NOMO-1 treated with dmso at 0.1 percent for 144 hours (cell line): ENCODE data around the gene MCTP1.
A peak's percentile ranks its signal among the peaks of the same experiment; 100 is the strongest.
"Not testable (repeated sequence)": the region's sequence is repeated elsewhere in the genome, so short reads cannot be mapped to it uniquely, and the experiment has no call there.

ENCODE experiments used
- DNase-seq: peaks from one replicate; lab custom pipeline; 2025; ENCODE audit not compliant: unreplicated experiment; lab: John Stamatoyannopoulos, UW

Gene MCTP1

DNA sequence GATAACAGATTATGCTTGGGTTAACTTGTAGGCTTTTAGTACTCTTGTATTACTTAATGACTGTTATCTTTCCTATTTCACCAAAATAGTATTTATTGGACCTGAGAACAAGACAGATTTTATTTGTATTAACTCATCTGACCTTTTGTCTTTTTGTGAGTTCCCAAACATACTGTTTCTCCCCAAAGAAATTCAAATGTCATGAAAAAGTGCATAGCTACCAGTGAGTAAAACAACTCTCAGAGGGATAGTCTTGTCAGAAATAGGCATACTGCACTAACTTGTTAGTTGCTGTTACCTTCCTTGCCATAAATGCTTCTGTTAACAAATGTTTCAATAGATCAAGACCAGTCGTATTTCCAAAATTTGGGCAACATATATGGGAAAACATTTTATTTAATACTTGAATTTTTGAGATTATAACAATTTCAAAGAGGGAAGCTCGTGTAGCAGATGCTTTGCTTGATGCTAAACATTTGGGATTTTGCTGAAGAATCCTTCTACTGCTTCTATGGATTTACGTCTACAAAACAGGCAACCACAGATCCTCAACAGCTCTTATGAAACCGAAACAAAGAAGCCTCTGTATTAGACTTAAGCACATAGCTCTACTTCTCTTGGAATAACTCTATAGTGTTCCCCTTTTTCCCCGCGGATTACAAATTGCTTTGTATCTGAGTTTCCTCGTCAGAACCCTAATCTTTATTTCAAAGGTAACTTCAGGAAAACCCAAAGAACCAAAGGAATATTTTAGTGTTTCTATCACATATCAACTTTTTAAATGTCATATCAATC, 248.8 kb downstream of the MCTP1 start:
- no peak for DNase-seq

DNA sequence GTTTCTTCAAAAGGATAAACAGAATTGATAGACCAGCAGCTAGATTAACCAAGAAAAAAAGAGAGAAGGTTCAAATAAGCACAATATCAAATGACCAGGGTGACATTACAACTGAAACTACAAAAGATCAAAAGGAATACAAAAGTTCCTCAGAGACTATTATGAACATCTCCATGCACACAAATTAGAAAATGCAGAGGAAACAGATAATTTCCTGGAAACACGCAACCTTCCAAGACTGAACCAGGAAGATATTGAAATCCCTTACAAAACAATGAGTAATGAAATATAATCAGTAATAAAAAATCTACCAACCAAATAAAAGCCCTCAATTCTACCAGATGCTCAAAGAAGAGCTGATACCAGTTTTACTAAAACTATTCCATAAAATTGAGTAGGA, 252.1 kb downstream of the MCTP1 start:
- no peak for DNase-seq

GRCh38 chr5:95029569-95030366, 255.1 kb downstream of the MCTP1 start:
- DNase-seq = no peak

DNA sequence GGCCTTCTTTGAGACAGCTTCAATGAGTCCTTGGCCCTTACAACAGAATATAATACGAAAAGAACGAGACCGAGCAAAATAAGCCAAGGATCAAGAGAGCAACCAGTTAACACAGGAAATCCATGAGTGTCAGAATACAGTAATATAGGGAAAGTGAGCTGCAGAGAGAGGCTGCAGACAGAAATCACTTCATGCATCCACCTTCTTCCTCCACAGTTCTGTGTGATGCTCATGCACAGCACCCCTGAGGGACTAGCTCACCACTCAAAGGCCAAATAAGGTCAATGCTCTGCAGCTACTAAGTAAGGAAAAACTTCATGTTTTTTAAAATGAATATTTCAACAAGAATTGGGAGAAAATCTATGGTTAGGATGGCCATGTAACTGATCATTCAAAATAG, 257.1 kb downstream of the MCTP1 start:
- DNase-seq = no peak

DNA sequence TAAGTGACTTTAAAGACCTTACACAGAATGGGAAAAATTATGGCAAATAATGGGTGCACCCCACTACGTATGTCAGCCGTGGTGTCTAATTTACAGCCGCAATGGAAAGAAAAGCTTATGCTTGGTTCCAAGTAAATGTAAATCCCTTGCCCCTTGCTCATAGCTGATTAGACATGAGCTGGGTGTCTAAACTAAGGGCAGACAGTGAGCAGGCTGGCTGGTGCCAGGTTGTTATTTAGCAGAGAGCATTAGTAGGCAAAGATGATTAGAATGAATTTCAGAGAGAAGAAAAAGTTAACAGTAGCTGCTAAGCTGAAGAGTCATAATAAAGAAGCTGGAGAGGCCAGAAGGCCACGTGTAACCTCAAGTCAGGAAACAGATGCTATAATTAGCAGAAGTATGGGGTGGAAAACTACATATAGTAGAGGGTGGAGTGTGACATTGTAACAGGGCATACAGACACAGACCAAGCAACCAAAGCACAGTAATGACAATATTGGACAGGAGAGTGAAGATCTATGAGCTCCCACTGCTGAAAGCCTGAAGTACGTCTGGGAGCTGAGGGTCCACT, 257.7 kb downstream of the MCTP1 start:
- peak; percentile 73 for DNase-seq

DNA sequence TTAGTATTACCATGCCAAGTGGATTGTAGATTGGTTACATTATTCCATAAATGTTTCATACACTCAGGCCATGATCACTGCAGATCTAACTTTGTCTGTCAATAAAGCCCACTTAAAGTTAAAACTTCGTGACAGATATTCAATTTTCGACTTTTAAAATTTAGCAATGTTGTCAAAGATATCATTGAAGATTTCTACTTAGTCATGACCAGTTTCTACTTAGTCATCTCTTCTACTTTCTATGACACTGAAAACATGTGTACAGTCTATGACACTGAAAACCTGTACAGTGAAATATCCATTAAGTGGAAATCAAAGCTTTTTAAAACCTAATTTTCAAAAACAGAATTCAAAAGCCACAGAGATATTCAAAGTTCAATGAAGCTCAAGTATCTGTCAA, 258.2 kb downstream of the MCTP1 start:
- no peak for DNase-seq

DNA sequence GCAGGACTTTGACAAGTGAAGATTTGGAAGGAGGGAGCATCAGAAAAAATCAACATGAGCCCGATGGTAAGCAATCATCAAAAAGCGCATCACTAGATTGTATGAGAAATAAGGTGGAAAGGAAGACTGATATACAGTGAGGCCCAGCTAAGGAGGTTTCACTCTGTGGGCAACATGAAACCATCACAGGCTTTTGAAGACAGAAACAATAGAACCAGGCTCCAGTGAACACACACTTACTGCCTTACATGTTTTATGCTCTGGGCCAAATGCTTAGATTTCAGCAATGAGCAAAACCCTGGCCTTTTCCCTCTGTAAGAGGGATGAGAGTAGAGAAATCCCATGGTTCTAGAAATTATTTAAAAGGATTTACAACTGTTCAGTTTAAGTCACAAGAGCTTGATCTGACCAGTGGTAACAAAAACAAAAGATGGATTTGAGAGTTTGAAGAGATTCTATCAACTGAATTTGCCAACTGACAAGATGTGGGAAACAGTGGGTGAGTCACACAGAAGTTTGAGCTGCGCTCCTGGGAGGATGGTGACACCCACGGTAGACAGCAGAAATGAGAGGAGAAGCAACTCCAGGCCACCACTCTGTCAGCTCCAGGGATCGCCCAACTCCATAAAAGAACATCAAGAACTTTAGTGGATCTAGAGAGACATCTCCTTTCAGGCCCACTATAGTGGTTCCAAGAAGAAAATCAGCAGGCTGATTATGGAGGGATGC, 261.8 kb downstream of the MCTP1 start:
- DNase-seq = peak; percentile 63

GRCh38 chr5:95020345-95020744, 264.5 kb downstream of the MCTP1 start:
- DNase-seq = no peak

DNA sequence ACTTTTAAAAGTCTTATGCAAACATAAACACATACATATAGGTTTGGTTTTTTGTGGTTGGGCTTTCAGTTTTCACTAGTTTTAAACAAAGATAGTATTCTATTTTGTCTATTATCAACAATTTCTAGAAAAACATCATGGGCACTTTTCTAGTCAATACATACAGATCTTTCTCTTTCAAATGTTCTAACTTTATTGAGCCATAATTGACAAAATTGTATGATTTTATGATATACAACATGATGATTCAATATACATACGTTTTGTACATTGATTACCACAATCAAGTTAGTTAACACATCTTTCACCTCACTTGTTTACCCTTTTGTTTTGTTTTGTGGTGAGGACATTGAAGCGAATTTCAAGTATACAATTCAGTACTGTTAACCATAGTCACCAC, 265.9 kb downstream of the MCTP1 start:
- no peak for DNase-seq

DNA sequence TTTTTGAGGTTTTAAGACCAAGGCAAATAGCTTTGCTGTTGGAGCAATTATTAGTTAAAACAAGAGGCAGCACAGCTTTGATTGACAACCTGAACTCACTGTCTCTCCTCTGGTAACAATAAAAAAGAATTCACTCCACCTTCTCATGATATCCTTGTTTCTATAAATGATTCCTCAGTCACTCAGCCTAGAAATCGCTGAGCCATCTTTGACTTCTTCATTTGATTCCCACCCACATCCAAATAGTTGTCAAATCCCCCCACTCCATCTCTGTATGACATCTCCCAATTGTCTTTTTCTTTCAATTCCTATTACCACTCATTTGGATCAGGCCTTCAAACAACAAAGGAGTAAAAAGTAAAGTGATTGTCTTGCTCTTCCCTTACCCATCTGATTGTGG, 266.4 kb downstream of the MCTP1 start:
- no peak for DNase-seq

- no peak for DNase-seq
Observed at GRCh38 chr5:95009812-95010211, 275.1 kb downstream of the MCTP1 start.

- DNase-seq = peak; percentile 9
Observed at GRCh38 chr5:95007921-95008597, 276.8 kb downstream of the MCTP1 start.

- DNase-seq = no peak
Observed at GRCh38 chr5:95005811-95006210, 279.1 kb downstream of the MCTP1 start.

DNA sequence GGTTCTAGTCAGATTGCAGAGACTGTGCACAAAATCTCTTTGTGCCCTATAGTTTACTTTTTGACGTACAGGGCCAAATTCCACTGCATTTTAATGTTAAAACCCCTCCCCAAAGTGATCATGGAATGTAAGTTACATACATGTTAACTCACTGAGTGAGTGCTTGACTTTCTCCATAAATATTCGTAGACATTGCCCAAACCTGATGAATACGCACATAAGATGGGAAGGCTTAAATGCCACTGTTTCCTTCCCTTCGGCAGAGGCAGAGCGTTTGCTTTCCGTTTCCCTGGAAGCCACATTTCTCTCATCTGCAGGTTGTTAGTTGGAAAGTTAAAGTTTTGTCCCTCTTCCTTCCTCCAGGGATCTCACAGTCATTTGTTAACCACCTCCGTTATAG, 286.2 kb downstream of the MCTP1 start:
- DNase-seq = no peak

DNA sequence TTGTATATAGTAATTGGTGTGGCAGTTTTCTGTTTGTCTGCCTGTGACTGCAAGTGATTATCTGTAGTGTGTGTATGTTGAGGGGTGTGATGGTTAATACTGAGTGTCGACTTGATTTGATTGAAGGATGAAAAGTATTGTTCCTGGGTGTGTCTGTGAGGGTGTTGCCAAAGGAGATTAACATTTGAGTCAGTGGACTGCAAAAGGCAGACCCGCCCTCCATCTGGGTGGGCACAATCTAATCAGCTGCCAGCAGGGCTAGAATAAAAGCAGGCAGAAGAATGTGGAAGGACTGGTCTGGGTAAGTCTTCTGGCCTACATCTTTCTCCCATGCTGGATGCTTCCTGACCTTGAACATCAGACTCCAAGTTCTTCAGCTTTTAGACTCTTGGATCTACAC, 290.4 kb downstream of the MCTP1 start:
- DNase-seq = not testable (repeated sequence)

GRCh38 chr5:94993491-94993890, 291.4 kb downstream of the MCTP1 start:
- DNase-seq = no peak

DNA sequence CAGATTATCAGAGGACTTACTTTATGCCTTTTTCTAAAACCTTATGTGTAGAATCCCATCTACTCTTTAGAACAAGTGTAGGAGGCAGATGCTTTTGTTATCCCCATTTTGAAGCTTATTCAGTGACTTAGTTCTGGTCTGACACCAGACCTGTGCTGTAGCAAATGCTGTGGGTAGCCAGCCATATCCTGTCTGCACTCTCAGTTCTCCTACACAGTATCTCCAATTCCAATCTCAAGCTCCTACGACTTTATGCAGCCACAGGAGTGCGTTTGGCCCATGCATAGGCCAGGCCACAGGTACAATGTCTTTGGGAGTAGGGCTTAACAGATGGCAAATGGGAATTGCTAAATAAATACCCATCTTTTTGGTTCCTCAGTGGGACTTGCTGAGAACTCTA, 292.6 kb downstream of the MCTP1 start:
- DNase-seq = no peak

- no peak for DNase-seq
Observed at GRCh38 chr5:94983861-94984535, 300.9 kb downstream of the MCTP1 start.

- DNase-seq = no peak
Observed at GRCh38 chr5:94977437-94977836, 307.5 kb downstream of the MCTP1 start.

DNA sequence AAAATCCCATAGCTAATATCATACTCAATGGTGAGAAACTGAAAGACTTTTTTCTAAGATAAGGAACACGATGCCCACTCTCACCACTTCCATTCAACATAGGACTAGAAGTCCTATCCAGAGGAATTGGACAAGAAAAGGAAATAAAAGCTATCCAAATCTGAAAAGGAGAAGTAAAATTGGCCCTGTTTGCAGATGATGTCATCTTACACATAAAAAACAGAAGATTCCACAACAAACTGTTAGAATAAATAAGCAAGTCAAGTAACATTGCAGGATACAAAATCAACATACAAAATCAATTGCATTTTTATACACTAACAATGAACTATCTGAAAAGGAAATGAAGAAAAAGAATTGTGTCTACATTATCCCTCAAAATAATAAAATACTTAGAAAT, 308.0 kb downstream of the MCTP1 start:
- no peak for DNase-seq
